HG03045 (cell line): ENCODE results near the gene IRGC.

Experiments used
- ATAC-seq: cut with Tn5 transposase; IDR thresholded peaks from one replicate; pipeline ENCODE4 v1.9.1; 2021; ENCODE audit warnings: mild to moderate bottlenecking, moderate library complexity; ENCODE audit not compliant: unreplicated experiment

Gene IRGC

GRCh38 chr19:43690890-43691289 lies 25.0 kb upstream of the IRGC start:
- ATAC-seq = no peak

- no peak for ATAC-seq
Observed at GRCh38 chr19:43691755-43692154, 24.1 kb upstream of the IRGC start.

- ATAC-seq = no peak
Observed at GRCh38 chr19:43692385-43692784, 23.5 kb upstream of the IRGC start.

GRCh38 chr19:43692877-43693276 lies 23.0 kb upstream of the IRGC start:
- no peak for ATAC-seq

GRCh38 chr19:43694553-43694952 lies 21.3 kb upstream of the IRGC start:
- ATAC-seq = no peak

GRCh38 chr19:43695985-43696704 lies 19.7 kb upstream of the IRGC start:
- no peak for ATAC-seq

GRCh38 chr19:43697295-43697694 lies 18.6 kb upstream of the IRGC start:
- no peak for ATAC-seq

- ATAC-seq = no peak
Observed at GRCh38 chr19:43699506-43700394, 16.1 kb upstream of the IRGC start.

- no peak for ATAC-seq
Observed at GRCh38 chr19:43700395-43701000, 15.4 kb upstream of the IRGC start.

GRCh38 chr19:43704002-43704705 lies 11.7 kb upstream of the IRGC start:
- no peak for ATAC-seq

- no peak for ATAC-seq
Observed at GRCh38 chr19:43705729-43706128, 10.1 kb upstream of the IRGC start.

- no peak for ATAC-seq
Observed at GRCh38 chr19:43707158-43707712, 8.6 kb upstream of the IRGC start.

GRCh38 chr19:43708716-43709115 lies 7.2 kb upstream of the IRGC start:
- ATAC-seq = no peak

GRCh38 chr19:43711751-43712355 lies 4.0 kb upstream of the IRGC start:
- ATAC-seq = no peak

- no peak for ATAC-seq
Observed at GRCh38 chr19:43713208-43713607, 2.7 kb upstream of the IRGC start.

- no peak for ATAC-seq
Observed at GRCh38 chr19:43718627-43719377, 2.9 kb downstream of the IRGC start.

GRCh38 chr19:43719378-43719868 lies 3.5 kb downstream of the IRGC start:
- ATAC-seq = no peak

GRCh38 chr19:43719918-43720317 lies 4.0 kb downstream of the IRGC start:
- ATAC-seq = no peak

- ATAC-seq = no peak
Observed at GRCh38 chr19:43720936-43721335, 5.1 kb downstream of the IRGC start.
